H9 (cell line): ENCODE data around the gene MAPKAPK3. TPM values are rescaled to one million over a fixed set of nuclear protein-coding genes. Genes with fewer than 3 reads are reported as not detected.
A peak's percentile ranks its signal among the peaks of the same experiment; 100 is the strongest.

Experiments used
- DNase-seq: peaks from one replicate; pipeline ENCODE4 v3.0.0-alpha.2; 2017
- H2AFZ ChIP-seq: one replicate; pipeline ENCODE4 v1.6.1; 2013; ENCODE audit warnings: mild to moderate bottlenecking, low read length, control low read depth, moderate library complexity
- H2AK5ac ChIP-seq: 2 replicates; pipeline ENCODE4 v1.6.1; 2013; ENCODE audit warnings: low read length, control low read depth, mixed read lengths; ENCODE audit not compliant: insufficient read length
- H2BK120ac ChIP-seq: one replicate; pipeline ENCODE4 v1.6.1; 2013; ENCODE audit warnings: low read depth, mild to moderate bottlenecking, low read length, control low read depth, inconsistent platforms; ENCODE audit not compliant: poor library complexity, severe bottlenecking
- H2BK12ac ChIP-seq: 2 replicates; pipeline ENCODE4 v1.6.1; 2013; ENCODE audit warnings: low read length, control low read depth, mixed read lengths, low read depth; ENCODE audit not compliant: insufficient read length
- H2BK15ac ChIP-seq: 2 replicates; pipeline ENCODE4 v1.6.1; 2013; ENCODE audit warnings: low read depth, low read length, control low read depth
- H2BK20ac ChIP-seq: one replicate; pipeline ENCODE4 v1.6.1; 2013; ENCODE audit warnings: low read depth, mild to moderate bottlenecking, low read length, control low read depth, inconsistent platforms; ENCODE audit not compliant: poor library complexity, severe bottlenecking
- H2BK5ac ChIP-seq: 2 replicates; pipeline ENCODE4 v1.6.1; 2013; ENCODE audit warnings: low read length, control low read depth, mixed read lengths; ENCODE audit not compliant: insufficient read length
- H3K14ac ChIP-seq: 2 replicates; pipeline ENCODE4 v1.6.1; 2013; ENCODE audit warnings: low read length, control low read depth; ENCODE audit not compliant: insufficient read depth
- H3K18ac ChIP-seq: 2 replicates; pipeline ENCODE4 v1.6.1; 2013; ENCODE audit warnings: low read depth, mild to moderate bottlenecking, mixed read lengths, low read length, control low read depth; ENCODE audit not compliant: insufficient read length
- H3K23ac ChIP-seq: 2 replicates; pipeline ENCODE4 v1.6.1; 2013; ENCODE audit warnings: low read length, control low read depth, mixed read lengths, low read depth; ENCODE audit not compliant: insufficient read length
- H3K23me2 ChIP-seq: 2 replicates; pipeline ENCODE4 v1.6.1; 2013; ENCODE audit warnings: low read depth, mild to moderate bottlenecking, mixed read lengths, low read length, control low read depth; ENCODE audit not compliant: insufficient read length, poor library complexity, severe bottlenecking
- H3K27ac ChIP-seq: 2 replicates; pipeline ENCODE4 v1.5.1; 2013; ENCODE audit warnings: low read length, control low read depth, mixed read lengths, low read depth; ENCODE audit not compliant: insufficient read length
- H3K27me3 ChIP-seq: 2 replicates; pipeline ENCODE4 v1.6.1; 2013; ENCODE audit warnings: low read length, control low read depth, inconsistent platforms; ENCODE audit not compliant: insufficient read depth
- H3K4ac ChIP-seq: 2 replicates; pipeline ENCODE4 v1.6.1; 2013; ENCODE audit warnings: low read depth, mild to moderate bottlenecking, control low read depth, inconsistent platforms, low read length, moderate library complexity
- H3K4me1 ChIP-seq: 2 replicates; pipeline ENCODE4 v1.6.1; 2013; ENCODE audit warnings: low read length, control low read depth, inconsistent platforms; ENCODE audit not compliant: insufficient read depth
- H3K4me2 ChIP-seq: 2 replicates; pipeline ENCODE4 v1.6.1; 2013; ENCODE audit warnings: low read length, control low read depth, mixed read lengths; ENCODE audit not compliant: insufficient read length, insufficient read depth
- H3K56ac ChIP-seq: 2 replicates; pipeline ENCODE4 v1.6.1; 2013; ENCODE audit warnings: low read depth, mild to moderate bottlenecking, mixed read lengths, low read length, control low read depth; ENCODE audit not compliant: insufficient read length
- H3K79me1 ChIP-seq: 2 replicates; pipeline ENCODE4 v1.6.1; 2013; ENCODE audit warnings: low read depth, mild to moderate bottlenecking, moderate library complexity, low read length, control low read depth, inconsistent platforms; ENCODE audit not compliant: insufficient read depth, poor library complexity, severe bottlenecking
- H3K79me2 ChIP-seq: 2 replicates; pipeline ENCODE4 v1.6.1; 2013; ENCODE audit warnings: low read length, control low read depth, inconsistent platforms; ENCODE audit not compliant: insufficient read depth
- H3K9ac ChIP-seq: 2 replicates; pipeline ENCODE4 v1.6.1; 2013; ENCODE audit warnings: low read length, control low read depth, mixed read lengths; ENCODE audit not compliant: insufficient read length; ENCODE audit errors: extremely low read depth
- H3K9me3 ChIP-seq: one replicate; pipeline ENCODE4 v1.6.1; 2013; ENCODE audit warnings: low read depth, low read length, inconsistent platforms; ENCODE audit not compliant: control insufficient read depth
- H3T11ph ChIP-seq: one replicate; pipeline ENCODE4 v1.6.1; 2013; ENCODE audit warnings: mild to moderate bottlenecking, low read length, control low read depth, inconsistent platforms
- H4K20me1 ChIP-seq: one replicate; pipeline ENCODE4 v1.6.1; 2013; ENCODE audit not compliant: control insufficient read depth, insufficient read length, insufficient read depth
- H4K5ac ChIP-seq: 2 replicates; pipeline ENCODE4 v1.6.1; 2013; ENCODE audit warnings: low read depth, mild to moderate bottlenecking, mixed read lengths, low read length, control low read depth; ENCODE audit not compliant: insufficient read length
- H4K8ac ChIP-seq: replicated peaks from 2 replicates; pipeline ENCODE4 v1.6.1; 2013; ENCODE audit warnings: low read length, control low read depth, mixed read lengths, low read depth; ENCODE audit not compliant: insufficient read length
- H4K91ac ChIP-seq: 2 replicates; pipeline ENCODE4 v1.6.1; 2013; ENCODE audit warnings: low read depth, mild to moderate bottlenecking, moderate library complexity, mixed read lengths, low read length, control low read depth; ENCODE audit not compliant: insufficient read length
- H3K27ac Mint-ChIP-seq, 3 experiments: 2 replicates in 2 of 3; 3 replicates in 1 of 3; pipeline ENCODE4 v1.8.0; 2020 to 2021; ENCODE audit warnings: mixed read lengths in 3 of 3, mild to moderate bottlenecking in 1 of 3, moderate library complexity in 1 of 3
- H3K27me3 Mint-ChIP-seq: 2 replicates; pipeline ENCODE4 v1.8.0; 2021; ENCODE audit warnings: low read depth, mild to moderate bottlenecking, moderate library complexity, mixed read lengths
- H3K36me3 Mint-ChIP-seq, 3 experiments: 2 replicates in 2 of 3; 3 replicates in 1 of 3; pipeline ENCODE4 v1.8.0; 2020 to 2021; ENCODE audit warnings: low read depth in 3 of 3, mixed read lengths in 3 of 3; ENCODE audit not compliant: insufficient read depth in 1 of 3
- H3K4me1 Mint-ChIP-seq, 2 experiments: 2 replicates each; pipeline ENCODE4 v1.8.0; 2020; ENCODE audit warnings: mixed read lengths in 2 of 2
- H3K4me3 Mint-ChIP-seq, 2 experiments: 2 replicates in 1 of 2; 3 replicates in 1 of 2; pipeline ENCODE4 v1.8.0; 2020 to 2021; ENCODE audit warnings: mild to moderate bottlenecking in 2 of 2, mixed read lengths in 2 of 2, moderate library complexity in 1 of 2
- H3K9me3 Mint-ChIP-seq, 2 experiments: 2 replicates in 1 of 2; 3 replicates in 1 of 2; pipeline ENCODE4 v1.8.0; 2020; ENCODE audit warnings: mild to moderate bottlenecking in 2 of 2, mixed read lengths in 2 of 2, moderate library complexity in 1 of 2
- WGBS: extraction: QIAGEN DNeasy Blood & Tissue Kit; methylation state at CpG from one replicate; pipeline ENCODE4 v1.1.7; 2013; ENCODE audit warnings: missing lambda C conversion rate, low lambda C conversion rate, mixed read lengths; ENCODE audit not compliant: insufficient read length; ENCODE audit errors: extremely low coverage; 5-methylcytosine and 5-hydroxymethylcytosine counted together
- total RNA-seq: library from RNA; stranded (reverse); gene quantifications from 2 replicates; pipeline ENCODE4 v1.2.1, GENCODE V29; 2021
- TF ChIP-seq, protein P1 (sequence below): fragments of 200-600 bp; sonication (generic); conservative IDR thresholded peaks from 3 replicates; pipeline ENCODE4 v1.8.0; 2021; ENCODE audit warnings: antibody characterized with exemption, mild to moderate bottlenecking

The MAPKAPK3 gene
- total RNA-seq, 1 experiment from 2014 or later: 57.9 TPM

DNA sequence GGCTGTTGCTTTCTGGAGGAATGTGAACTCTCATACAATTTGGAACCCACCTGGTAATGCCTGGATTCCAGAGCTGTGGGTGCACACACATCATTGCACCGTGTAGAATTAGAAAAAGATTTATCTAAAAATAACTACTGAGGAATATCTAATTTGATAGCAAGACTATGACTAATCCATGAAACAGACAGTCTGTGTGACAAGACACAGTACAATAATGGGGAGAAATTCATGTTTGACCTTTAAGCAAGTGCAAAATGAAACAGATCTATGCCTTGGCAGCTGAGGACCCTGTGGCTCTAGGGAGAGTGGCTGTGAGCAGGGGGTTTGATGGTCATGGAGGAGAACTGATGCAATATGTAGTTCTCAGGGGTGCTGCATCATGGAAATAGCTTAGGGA is 49.9 kb downstream of the MAPKAPK3 start:
- no peak overlapping the region for H4K91ac ChIP-seq
- H3K36me3 Mint-ChIP-seq: no peaks in the 10 kb centered on the region
- H4K20me1 ChIP-seq: no peaks in the 10 kb centered on the region
- H3K23ac ChIP-seq: no peak overlapping the region
- no peak overlapping the region for H3K4ac ChIP-seq
- no peak overlapping the region for H4K5ac ChIP-seq
- H3K79me2 ChIP-seq: no peaks in the 10 kb centered on the region
- H3K27ac Mint-ChIP-seq: peak overlapping the region in 1 of 3 experiments; percentile 63; a peak in 3 of 7 replicates
- DNase-seq: no peak
- H2AFZ ChIP-seq: no peak overlapping the region
- H4K8ac ChIP-seq: no peak overlapping the region
- WGBS: no CpG with 5 or more reads among the region's 1 CpG
- H3K4me3 Mint-ChIP-seq: no peak overlapping the region
- no peak overlapping the region for H2BK20ac ChIP-seq
- H3K4me1 Mint-ChIP-seq: peaks cover 14 to 17% of the 10 kb centered on the region in 2 experiments
- H2BK120ac ChIP-seq: no peak overlapping the region
- no peak overlapping the region for H3K27ac ChIP-seq
- no peak overlapping the region for H2BK15ac ChIP-seq
- H3K79me1 ChIP-seq: no peaks in the 10 kb centered on the region
- TF ChIP-seq, protein P1, sequence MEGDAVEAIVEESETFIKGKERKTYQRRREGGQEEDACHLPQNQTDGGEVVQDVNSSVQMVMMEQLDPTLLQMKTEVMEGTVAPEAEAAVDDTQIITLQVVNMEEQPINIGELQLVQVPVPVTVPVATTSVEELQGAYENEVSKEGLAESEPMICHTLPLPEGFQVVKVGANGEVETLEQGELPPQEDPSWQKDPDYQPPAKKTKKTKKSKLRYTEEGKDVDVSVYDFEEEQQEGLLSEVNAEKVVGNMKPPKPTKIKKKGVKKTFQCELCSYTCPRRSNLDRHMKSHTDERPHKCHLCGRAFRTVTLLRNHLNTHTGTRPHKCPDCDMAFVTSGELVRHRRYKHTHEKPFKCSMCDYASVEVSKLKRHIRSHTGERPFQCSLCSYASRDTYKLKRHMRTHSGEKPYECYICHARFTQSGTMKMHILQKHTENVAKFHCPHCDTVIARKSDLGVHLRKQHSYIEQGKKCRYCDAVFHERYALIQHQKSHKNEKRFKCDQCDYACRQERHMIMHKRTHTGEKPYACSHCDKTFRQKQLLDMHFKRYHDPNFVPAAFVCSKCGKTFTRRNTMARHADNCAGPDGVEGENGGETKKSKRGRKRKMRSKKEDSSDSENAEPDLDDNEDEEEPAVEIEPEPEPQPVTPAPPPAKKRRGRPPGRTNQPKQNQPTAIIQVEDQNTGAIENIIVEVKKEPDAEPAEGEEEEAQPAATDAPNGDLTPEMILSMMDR: no peak
- no peaks in the 10 kb centered on the region for H3K9me3 ChIP-seq
- H3K4me2 ChIP-seq: no peak overlapping the region
- no peak overlapping the region for H3K9ac ChIP-seq
- no peak overlapping the region for H2AK5ac ChIP-seq
- no peak overlapping the region for H3K56ac ChIP-seq
- no peak overlapping the region for H2BK12ac ChIP-seq
- H2BK5ac ChIP-seq: no peak overlapping the region
- no peak overlapping the region for H3K14ac ChIP-seq
- H3K9me3 Mint-ChIP-seq: no peaks in the 10 kb centered on the region; a peak in 1 of 5 replicates
- H3K18ac ChIP-seq: no peak overlapping the region
- H3K23me2 ChIP-seq: no peaks in the 10 kb centered on the region
- H3T11ph ChIP-seq: no peak overlapping the region
- H3K4me1 ChIP-seq: no peaks in the 10 kb centered on the region; the same call in 1 of the 2 replicates
- no peaks in the 10 kb centered on the region for H3K27me3 ChIP-seq
- H3K27me3 Mint-ChIP-seq: peaks cover 14% of the 10 kb centered on the region
